ENCODE measurements around the gene ASZ1.

Gene ASZ1

GRCh38 chr7:117323305-117323850 lies 103.9 kb downstream of the ASZ1 start:
- H2AFZ ChIP-seq (ENCODE audit: low read depth, low read length) = no peak overlapping the region
- DNase-seq = no peak

GRCh38 chr7:117322741-117323304 lies 104.5 kb downstream of the ASZ1 start, which contains the start of gene WNT2:
TSS of gene WNT2 (minus strand) at chr7:117323058. CDS start at chr7:117322989, 69 bp downstream.
- H3K9ac ChIP-seq (ENCODE audit: low read depth, low read length) = no peak within 1 kb of the TSS
- no peaks in the 10 kb centered on the region for H3K36me3 ChIP-seq (ENCODE audit: insufficient read depth, low read length)
- H3K27ac ChIP-seq (ENCODE audit: low read length) = no peak within 1 kb of the TSS
- no peaks in the 10 kb centered on the region for H4K20me1 ChIP-seq (ENCODE audit: insufficient read depth, low read length)
- H3K27me3 ChIP-seq (ENCODE audit: insufficient read depth, low read length, poor library complexity) = no peaks in the 10 kb centered on the region
- TF ChIP-seq EZH2 (IDR thresholded peaks at IDR 0.05; ENCODE audit: borderline replicate concordance, low read depth, low read length, severe bottlenecking) (no peak), CTCF (IDR thresholded peaks at IDR 0.05; ENCODE audit: borderline replicate concordance, extremely low read depth, low read length, poor library complexity, severe bottlenecking) (no peak)
- H3K4me2 ChIP-seq (ENCODE audit: insufficient read depth, low read length) = no peak within 1 kb of the TSS
- H3K4me3 ChIP-seq (ENCODE audit: low read depth in 1 of 2, low read length in 2 of 2) = no peak within 1 kb of the TSS
- DNase-seq = no peak
- H3K9me3 ChIP-seq (ENCODE audit: insufficient read depth, low read length, severe bottlenecking) = no peaks in the 10 kb centered on the region
- H2AFZ ChIP-seq (ENCODE audit: low read depth, low read length) = no peak within 1 kb of the TSS
- no peaks in the 10 kb centered on the region for H3K4me1 ChIP-seq (ENCODE audit: insufficient read depth, low read length)
- no peaks in the 10 kb centered on the region for H3K79me2 ChIP-seq (ENCODE audit: insufficient read depth, low read length)
- ATAC-seq (ENCODE audit: insufficient read depth, low read depth) = no peak

More at GRCh38 chr7:117323305-117323850, 103.9 kb downstream of the ASZ1 start:
- H3K79me2 ChIP-seq (ENCODE audit: insufficient read depth, low read length) = no peaks in the 10 kb centered on the region
- ATAC-seq (ENCODE audit: insufficient read depth, low read depth) = no peak
- no peak overlapping the region for H3K27ac ChIP-seq (ENCODE audit: low read length)
- H4K20me1 ChIP-seq (ENCODE audit: insufficient read depth, low read length) = no peaks in the 10 kb centered on the region
- no peaks in the 10 kb centered on the region for H3K4me1 ChIP-seq (ENCODE audit: insufficient read depth, low read length)
- TF ChIP-seq EZH2 (IDR thresholded peaks at IDR 0.05; ENCODE audit: borderline replicate concordance, low read depth, low read length, severe bottlenecking) = no peak
- no peak for TF ChIP-seq CTCF (IDR thresholded peaks at IDR 0.05; ENCODE audit: borderline replicate concordance, extremely low read depth, low read length, poor library complexity, severe bottlenecking)
- H3K36me3 ChIP-seq (ENCODE audit: insufficient read depth, low read length) = no peaks in the 10 kb centered on the region
- no peak overlapping the region for H3K4me3 ChIP-seq (ENCODE audit: low read depth in 1 of 2, low read length in 2 of 2)
- H3K9ac ChIP-seq (ENCODE audit: low read depth, low read length) = no peak overlapping the region
- no peaks in the 10 kb centered on the region for H3K27me3 ChIP-seq (ENCODE audit: insufficient read depth, low read length, poor library complexity)
- H3K9me3 ChIP-seq (ENCODE audit: insufficient read depth, low read length, severe bottlenecking) = no peaks in the 10 kb centered on the region
- no peak overlapping the region for H3K4me2 ChIP-seq (ENCODE audit: insufficient read depth, low read length)

GRCh38 chr7:117320523-117320922 lies 106.8 kb downstream of the ASZ1 start:
- Histone ChIP-seq H2AFZ (ENCODE audit: low read depth, low read length) (no peak overlapping the region), H3K9ac (ENCODE audit: low read depth, low read length) (no peak overlapping the region), H3K9me3 (ENCODE audit: insufficient read depth, low read length, severe bottlenecking) (no peaks in the 10 kb centered on the region), H3K4me2 (ENCODE audit: insufficient read depth, low read length) (no peak overlapping the region), H3K4me1 (ENCODE audit: insufficient read depth, low read length) (no peaks in the 10 kb centered on the region), H3K27ac (ENCODE audit: low read length) (no peak overlapping the region), H4K20me1 (ENCODE audit: insufficient read depth, low read length) (no peaks in the 10 kb centered on the region), H3K27me3 (ENCODE audit: insufficient read depth, low read length, poor library complexity) (no peaks in the 10 kb centered on the region), H3K79me2 (ENCODE audit: insufficient read depth, low read length) (no peaks in the 10 kb centered on the region), H3K4me3 (ENCODE audit: low read depth in 1 of 2, low read length in 2 of 2) (no peak overlapping the region), H3K36me3 (ENCODE audit: insufficient read depth, low read length) (no peaks in the 10 kb centered on the region)
- ATAC-seq (ENCODE audit: insufficient read depth, low read depth) (no peak), DNase-seq (no peak)
- TF ChIP-seq EZH2 (IDR thresholded peaks at IDR 0.05; ENCODE audit: borderline replicate concordance, low read depth, low read length, severe bottlenecking) = no peak
- TF ChIP-seq CTCF (IDR thresholded peaks at IDR 0.05; ENCODE audit: borderline replicate concordance, extremely low read depth, low read length, poor library complexity, severe bottlenecking) = no peak

Measured in DND-41 (cell line).